GM18498 (cell line): ENCODE measurements around the gene NSUN6.

Experiments used
- ATAC-seq: cut with Tn5 transposase; IDR thresholded peaks from one replicate; pipeline ENCODE4 v1.9.1; 2021; ENCODE audit warnings: mild to moderate bottlenecking, moderate library complexity; ENCODE audit not compliant: unreplicated experiment

NSUN6 gene

GRCh38 chr10:18651324-18652007 is at the start of gene NSUN6:
NSUN6 (minus strand) TSS chr10:18651587; CDS start chr10:18651203, 384 bp downstream.
- ATAC-seq: peak; percentile 98

- no peak for ATAC-seq
These were observed 48.8 kb upstream of the NSUN6 start for GRCh38 chr10:18699849-18700840.

- ATAC-seq: no peak
These were observed 39.2 kb upstream of the NSUN6 start for GRCh38 chr10:18690541-18690940.

GRCh38 chr10:18689498-18689897 is 38.1 kb upstream of the NSUN6 start:
- no peak for ATAC-seq

- ATAC-seq: no peak
These were observed 36.3 kb upstream of the NSUN6 start for GRCh38 chr10:18687706-18688105.

GRCh38 chr10:18687195-18687594 is 35.8 kb upstream of the NSUN6 start:
- no peak for ATAC-seq

- ATAC-seq: no peak
These were observed 34.2 kb upstream of the NSUN6 start for GRCh38 chr10:18685555-18685954.

- ATAC-seq: no peak
These were observed 33.6 kb upstream of the NSUN6 start for GRCh38 chr10:18684953-18685352.

- no peak for ATAC-seq
These were observed 33.0 kb upstream of the NSUN6 start for GRCh38 chr10:18684416-18684815.

GRCh38 chr10:18683427-18683826 is 32.0 kb upstream of the NSUN6 start:
- ATAC-seq: no peak

- ATAC-seq: no peak
These were observed 30.6 kb upstream of the NSUN6 start for GRCh38 chr10:18681971-18682411.

- ATAC-seq: no peak
These were observed 30.0 kb upstream of the NSUN6 start for GRCh38 chr10:18681366-18681765.

GRCh38 chr10:18680754-18681153 is 29.4 kb upstream of the NSUN6 start:
- ATAC-seq: no peak

GRCh38 chr10:18675086-18675801 is 23.9 kb upstream of the NSUN6 start:
- ATAC-seq: no peak

GRCh38 chr10:18668026-18668425 is 16.6 kb upstream of the NSUN6 start:
- no peak for ATAC-seq

- no peak for ATAC-seq
These were observed 15.4 kb upstream of the NSUN6 start for GRCh38 chr10:18666810-18667209.

- ATAC-seq: no peak
These were observed 14.6 kb upstream of the NSUN6 start for GRCh38 chr10:18665815-18666558.

GRCh38 chr10:18664841-18665478 is 13.6 kb upstream of the NSUN6 start:
- ATAC-seq: no peak

GRCh38 chr10:18660816-18661431 is 9.5 kb upstream of the NSUN6 start:
- ATAC-seq: no peak
